ENCODE results near the gene DCC. TPM values are rescaled to one million over a fixed set of nuclear protein-coding genes. Genes with fewer than 3 reads are reported as not detected.

Gene DCC
- total RNA-seq, 1 experiment from 2014 or later: not detected

DNA sequence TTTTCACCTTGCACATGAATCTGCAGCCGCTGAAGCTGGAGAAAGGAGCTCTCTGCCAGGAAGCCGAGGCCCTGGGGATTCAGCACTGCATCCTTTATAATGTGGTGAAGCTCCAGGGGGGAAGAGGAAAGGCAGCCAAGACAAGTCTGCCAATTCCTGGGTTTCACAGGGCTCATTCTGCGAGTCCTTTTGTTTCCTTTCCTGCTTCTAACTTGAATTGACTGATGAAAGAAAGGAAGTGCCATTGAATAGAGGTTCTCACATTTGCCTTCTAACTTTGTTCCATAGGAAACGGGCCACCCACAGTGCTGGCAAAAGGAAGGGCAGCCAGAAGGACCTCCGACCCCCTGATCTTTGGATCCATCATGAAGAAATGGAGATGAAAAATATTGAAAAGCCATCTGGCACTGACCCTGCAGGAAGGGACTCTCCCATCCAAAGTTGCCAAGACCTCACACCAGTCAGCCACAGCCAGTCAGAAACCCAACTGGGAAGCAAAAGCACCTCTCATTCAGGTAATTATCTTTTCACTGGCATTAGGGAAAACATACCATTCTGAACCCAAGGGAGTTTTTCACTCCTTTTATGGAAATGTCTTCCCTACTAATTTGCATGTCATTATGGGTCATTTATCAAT, 1119.1 kb downstream of the DCC start:
- Histone ChIP-seq H4K20me1 (ENCODE audit: insufficient read depth) (no peaks in the 10 kb centered on the region), H3K4me1 (ENCODE audit: control insufficient read depth in 1 of 2, insufficient read depth in 2 of 2, low read length in 2 of 2) (no peaks in the 10 kb centered on the region), H2AFZ (ENCODE audit: low read depth, low read length, poor library complexity, severe bottlenecking) (no peak overlapping the region), H3K9ac (ENCODE audit: low read length) (no peak overlapping the region), H3K36me3 (ENCODE audit: control insufficient read depth in 1 of 2, insufficient read depth in 2 of 2, low read length in 2 of 2) (no peaks in the 10 kb centered on the region), H3K9me3 (ENCODE audit: control insufficient read depth in 1 of 2, insufficient read depth in 1 of 2, low read depth in 1 of 2, low read length in 2 of 2) (peaks cover 4 to 12% of the 10 kb centered on the region in 2 experiments; a peak in 2 of 4 replicates), H3K9me2 (ENCODE audit: insufficient read depth) (no peaks in the 10 kb centered on the region), H3K4me2 (ENCODE audit: low read length) (no peak overlapping the region), H3K4me3 (replicated peaks in 1 of 2; ENCODE audit: low read depth in 1 of 2, low read length in 2 of 2) (no peak overlapping the region), H3K27me3 (ENCODE audit: insufficient read depth, low read length) (no peaks in the 10 kb centered on the region), H3K27ac (ENCODE audit: low read depth, low read length) (no peak overlapping the region), H3K79me2 (ENCODE audit: insufficient read depth, low read length) (no peaks in the 10 kb centered on the region)
- BruUV-seq (replicated peaks): no TSS peak
- RAD21 ChIA-PET (ENCODE audit: low non-redundant PET in 1 of 2, low total read pairs in 2 of 2, uncharacterized antibody in 2 of 2, unreplicated experiment in 2 of 2): no interaction called here
- no peak for DNase-seq (ENCODE audit: low read depth, low spot score)
- CTCF ChIA-PET: no interaction called here
- POLR2A ChIA-PET: no interaction called here
- no peak for TF ChIP-seq SRF (IDR thresholded peaks at IDR 0.05; ENCODE audit: low read depth)
- TF ChIP-seq RAD21 (IDR thresholded peaks at IDR 0.05; ENCODE audit: low read depth): no peak
- TF ChIP-seq CEBPB (IDR thresholded peaks at IDR 0.05; ENCODE audit: low read depth): no peak
- intact Hi-C loops (cut with micrococcal nuclease): no loop called here
- ATAC-seq: no peak

DNA sequence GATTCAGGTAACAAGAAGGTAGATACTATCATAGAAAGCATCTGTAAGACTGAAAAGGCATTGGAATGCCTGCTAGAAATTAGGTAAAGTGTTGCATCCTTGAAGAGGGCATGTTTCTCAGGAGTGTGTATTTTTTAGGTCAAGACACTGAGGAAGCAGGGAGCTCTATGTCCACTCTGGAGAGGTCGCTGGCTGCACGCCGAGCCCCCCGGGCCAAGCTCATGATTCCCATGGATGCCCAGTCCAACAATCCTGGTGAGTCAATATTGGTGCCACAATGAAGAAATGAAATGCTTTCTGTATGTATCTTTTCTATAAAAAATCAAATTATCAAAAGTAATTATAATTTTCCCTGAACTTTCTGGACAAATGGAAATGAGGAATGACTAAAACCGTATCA, 1127.8 kb downstream of the DCC start:
- intact Hi-C loops (cut with micrococcal nuclease): no loop called here
- Histone ChIP-seq H3K4me1 (ENCODE audit: control insufficient read depth in 1 of 2, insufficient read depth in 2 of 2, low read length in 2 of 2) (no peaks in the 10 kb centered on the region), H3K27me3 (ENCODE audit: insufficient read depth, low read length) (no peaks in the 10 kb centered on the region), H2AFZ (ENCODE audit: low read depth, low read length, poor library complexity, severe bottlenecking) (no peak overlapping the region), H3K79me2 (ENCODE audit: insufficient read depth, low read length) (no peaks in the 10 kb centered on the region), H3K9me3 (ENCODE audit: control insufficient read depth in 1 of 2, insufficient read depth in 1 of 2, low read depth in 1 of 2, low read length in 2 of 2) (peaks cover 3 to 15% of the 10 kb centered on the region in 2 experiments; a peak in 2 of 4 replicates), H3K4me2 (ENCODE audit: low read length) (no peak overlapping the region), H3K9ac (ENCODE audit: low read length) (no peak overlapping the region), H3K36me3 (ENCODE audit: control insufficient read depth in 1 of 2, insufficient read depth in 2 of 2, low read length in 2 of 2) (no peaks in the 10 kb centered on the region), H3K4me3 (replicated peaks in 1 of 2; ENCODE audit: low read depth in 1 of 2, low read length in 2 of 2) (no peak overlapping the region), H3K9me2 (ENCODE audit: insufficient read depth) (no peaks in the 10 kb centered on the region), H4K20me1 (ENCODE audit: insufficient read depth) (no peaks in the 10 kb centered on the region), H3K27ac (ENCODE audit: low read depth, low read length) (no peak overlapping the region)
- no TSS peak for BruUV-seq (replicated peaks)
- ATAC-seq (no peak), DNase-seq (ENCODE audit: low read depth, low spot score) (no peak)
- ChIA-PET CTCF (no interaction called here), POLR2A (no interaction called here), RAD21 (ENCODE audit: low non-redundant PET in 1 of 2, low total read pairs in 2 of 2, uncharacterized antibody in 2 of 2, unreplicated experiment in 2 of 2) (no interaction called here)
- TF ChIP-seq POLR2AphosphoS5 (IDR thresholded peaks at IDR 0.05; ENCODE audit: low read depth, low read length): no peak
- TF ChIP-seq CEBPB (IDR thresholded peaks at IDR 0.05; ENCODE audit: low read depth): no peak
- no peak for TF ChIP-seq YY1 (IDR thresholded peaks at IDR 0.05; ENCODE audit: extremely low read depth, insufficient replicate concordance, low read depth, low read length)
- TF ChIP-seq, protein P1, sequence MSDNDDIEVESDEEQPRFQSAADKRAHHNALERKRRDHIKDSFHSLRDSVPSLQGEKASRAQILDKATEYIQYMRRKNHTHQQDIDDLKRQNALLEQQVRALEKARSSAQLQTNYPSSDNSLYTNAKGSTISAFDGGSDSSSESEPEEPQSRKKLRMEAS (IDR thresholded peaks at IDR 0.05): no peak
- TF ChIP-seq SIN3A (IDR thresholded peaks at IDR 0.05; ENCODE audit: low read depth): no peak
- no peak for TF ChIP-seq POLR2A (IDR thresholded peaks at IDR 0.05; ENCODE audit: borderline replicate concordance, extremely low read depth, insufficient read depth, insufficient read length)
- TF ChIP-seq EZH2phosphoT487 (IDR thresholded peaks at IDR 0.05; ENCODE audit: borderline replicate concordance): no peak
- TF ChIP-seq, protein P2, sequence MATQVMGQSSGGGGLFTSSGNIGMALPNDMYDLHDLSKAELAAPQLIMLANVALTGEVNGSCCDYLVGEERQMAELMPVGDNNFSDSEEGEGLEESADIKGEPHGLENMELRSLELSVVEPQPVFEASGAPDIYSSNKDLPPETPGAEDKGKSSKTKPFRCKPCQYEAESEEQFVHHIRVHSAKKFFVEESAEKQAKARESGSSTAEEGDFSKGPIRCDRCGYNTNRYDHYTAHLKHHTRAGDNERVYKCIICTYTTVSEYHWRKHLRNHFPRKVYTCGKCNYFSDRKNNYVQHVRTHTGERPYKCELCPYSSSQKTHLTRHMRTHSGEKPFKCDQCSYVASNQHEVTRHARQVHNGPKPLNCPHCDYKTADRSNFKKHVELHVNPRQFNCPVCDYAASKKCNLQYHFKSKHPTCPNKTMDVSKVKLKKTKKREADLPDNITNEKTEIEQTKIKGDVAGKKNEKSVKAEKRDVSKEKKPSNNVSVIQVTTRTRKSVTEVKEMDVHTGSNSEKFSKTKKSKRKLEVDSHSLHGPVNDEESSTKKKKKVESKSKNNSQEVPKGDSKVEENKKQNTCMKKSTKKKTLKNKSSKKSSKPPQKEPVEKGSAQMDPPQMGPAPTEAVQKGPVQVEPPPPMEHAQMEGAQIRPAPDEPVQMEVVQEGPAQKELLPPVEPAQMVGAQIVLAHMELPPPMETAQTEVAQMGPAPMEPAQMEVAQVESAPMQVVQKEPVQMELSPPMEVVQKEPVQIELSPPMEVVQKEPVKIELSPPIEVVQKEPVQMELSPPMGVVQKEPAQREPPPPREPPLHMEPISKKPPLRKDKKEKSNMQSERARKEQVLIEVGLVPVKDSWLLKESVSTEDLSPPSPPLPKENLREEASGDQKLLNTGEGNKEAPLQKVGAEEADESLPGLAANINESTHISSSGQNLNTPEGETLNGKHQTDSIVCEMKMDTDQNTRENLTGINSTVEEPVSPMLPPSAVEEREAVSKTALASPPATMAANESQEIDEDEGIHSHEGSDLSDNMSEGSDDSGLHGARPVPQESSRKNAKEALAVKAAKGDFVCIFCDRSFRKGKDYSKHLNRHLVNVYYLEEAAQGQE (IDR thresholded peaks at IDR 0.05; ENCODE audit: low read depth): no peak
- no peak for TF ChIP-seq EGR1 (IDR thresholded peaks at IDR 0.05; ENCODE audit: low read depth)
- TF ChIP-seq SRF (IDR thresholded peaks at IDR 0.05; ENCODE audit: low read depth): no peak
- TF ChIP-seq, protein P3, sequence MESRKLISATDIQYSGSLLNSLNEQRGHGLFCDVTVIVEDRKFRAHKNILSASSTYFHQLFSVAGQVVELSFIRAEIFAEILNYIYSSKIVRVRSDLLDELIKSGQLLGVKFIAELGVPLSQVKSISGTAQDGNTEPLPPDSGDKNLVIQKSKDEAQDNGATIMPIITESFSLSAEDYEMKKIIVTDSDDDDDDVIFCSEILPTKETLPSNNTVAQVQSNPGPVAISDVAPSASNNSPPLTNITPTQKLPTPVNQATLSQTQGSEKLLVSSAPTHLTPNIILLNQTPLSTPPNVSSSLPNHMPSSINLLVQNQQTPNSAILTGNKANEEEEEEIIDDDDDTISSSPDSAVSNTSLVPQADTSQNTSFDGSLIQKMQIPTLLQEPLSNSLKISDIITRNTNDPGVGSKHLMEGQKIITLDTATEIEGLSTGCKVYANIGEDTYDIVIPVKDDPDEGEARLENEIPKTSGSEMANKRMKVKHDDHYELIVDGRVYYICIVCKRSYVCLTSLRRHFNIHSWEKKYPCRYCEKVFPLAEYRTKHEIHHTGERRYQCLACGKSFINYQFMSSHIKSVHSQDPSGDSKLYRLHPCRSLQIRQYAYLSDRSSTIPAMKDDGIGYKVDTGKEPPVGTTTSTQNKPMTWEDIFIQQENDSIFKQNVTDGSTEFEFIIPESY (IDR thresholded peaks at IDR 0.05; ENCODE audit: extremely low read depth, insufficient replicate concordance, low read length): no peak
- no peak for TF ChIP-seq FOSL1 (IDR thresholded peaks at IDR 0.05; ENCODE audit: low read depth)
- TF ChIP-seq JUND (IDR thresholded peaks at IDR 0.05): no peak

Data from HCT116 (cell line).